ENCODE measurements around the gene PNLIPRP2. TPM values are rescaled to one million over a fixed set of nuclear protein-coding genes. Genes with fewer than 3 reads are reported as not detected.

PNLIPRP2 gene
- total RNA-seq, 2 donors from 2014 or later, result 455 to 2,069 TPM

GRCh38 chr10:116589926-116590325 is 30.8 kb upstream of the PNLIPRP2 start:
- peak in 1 of 3 donors; percentile 6 for TF ChIP-seq POLR2A (IDR thresholded peaks at IDR 0.05)
- TF ChIP-seq, protein P1, sequence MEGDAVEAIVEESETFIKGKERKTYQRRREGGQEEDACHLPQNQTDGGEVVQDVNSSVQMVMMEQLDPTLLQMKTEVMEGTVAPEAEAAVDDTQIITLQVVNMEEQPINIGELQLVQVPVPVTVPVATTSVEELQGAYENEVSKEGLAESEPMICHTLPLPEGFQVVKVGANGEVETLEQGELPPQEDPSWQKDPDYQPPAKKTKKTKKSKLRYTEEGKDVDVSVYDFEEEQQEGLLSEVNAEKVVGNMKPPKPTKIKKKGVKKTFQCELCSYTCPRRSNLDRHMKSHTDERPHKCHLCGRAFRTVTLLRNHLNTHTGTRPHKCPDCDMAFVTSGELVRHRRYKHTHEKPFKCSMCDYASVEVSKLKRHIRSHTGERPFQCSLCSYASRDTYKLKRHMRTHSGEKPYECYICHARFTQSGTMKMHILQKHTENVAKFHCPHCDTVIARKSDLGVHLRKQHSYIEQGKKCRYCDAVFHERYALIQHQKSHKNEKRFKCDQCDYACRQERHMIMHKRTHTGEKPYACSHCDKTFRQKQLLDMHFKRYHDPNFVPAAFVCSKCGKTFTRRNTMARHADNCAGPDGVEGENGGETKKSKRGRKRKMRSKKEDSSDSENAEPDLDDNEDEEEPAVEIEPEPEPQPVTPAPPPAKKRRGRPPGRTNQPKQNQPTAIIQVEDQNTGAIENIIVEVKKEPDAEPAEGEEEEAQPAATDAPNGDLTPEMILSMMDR (IDR thresholded peaks at IDR 0.05), result no peak
- peak overlapping the region; percentile 94 to 97 (median 96) for H3K27ac ChIP-seq
- no peak overlapping the region for H3K4me3 ChIP-seq
- H3K9me3 ChIP-seq, result no peaks in the 10 kb centered on the region
- no peaks in the 10 kb centered on the region for H3K27me3 ChIP-seq
- WGBS, 2 donors, result 28 to 32% methylated on average over 2 of the region's 2 CpGs
- H3K36me3 ChIP-seq (replicated peaks in 1 of 2; ENCODE audit: insufficient read depth in 1 of 2, low read depth in 2 of 2), result no peaks in the 10 kb centered on the region
- ATAC-seq (peak; percentile 72), DNase-seq (peak; percentile 76 to 94 (median 86))
- intact Hi-C loops (cut with DNase I), result no loop called here
- H3K4me1 ChIP-seq, result peaks cover 29% of the 10 kb centered on the region

DNA sequence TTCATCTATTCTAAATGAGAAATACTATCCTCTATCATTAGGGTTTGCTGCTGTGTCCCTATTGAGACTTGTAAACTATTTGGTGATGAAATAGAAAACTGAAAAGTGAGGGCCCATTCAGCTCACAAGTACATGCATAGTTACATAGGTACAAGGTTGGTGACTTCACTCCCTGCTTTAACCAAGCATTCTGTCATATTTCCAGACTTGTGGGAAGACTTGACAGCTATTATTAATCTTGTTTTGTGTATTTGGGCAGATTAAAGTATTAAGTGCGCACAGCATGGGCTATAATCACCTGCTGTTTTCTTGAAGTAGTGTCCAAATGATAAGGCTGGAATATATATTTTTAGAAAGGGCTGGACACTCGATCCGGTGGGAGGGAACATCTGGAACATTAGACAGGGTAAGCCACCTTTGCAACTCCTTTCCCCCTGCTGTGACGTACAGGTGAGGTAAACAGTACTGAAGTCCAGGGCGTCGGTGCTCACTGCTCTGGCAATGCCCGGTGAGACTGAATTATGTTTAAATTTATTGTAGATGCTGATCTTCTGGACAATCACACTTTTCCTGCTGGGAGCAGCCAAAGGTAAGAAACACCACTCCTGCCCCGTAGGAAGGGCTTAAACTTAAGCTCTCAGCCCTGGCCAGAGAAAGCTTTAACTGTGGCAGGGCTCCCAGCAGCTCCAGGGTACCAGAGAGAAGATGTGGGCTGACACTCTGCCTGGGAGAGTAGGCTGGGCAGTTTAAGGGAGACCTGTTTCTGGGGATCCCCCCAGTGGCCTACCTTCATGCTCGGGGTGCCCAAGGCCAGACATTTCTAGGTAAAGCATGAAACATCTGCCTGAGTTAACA is 29.9 kb upstream of the PNLIPRP2 start, which contains the start of gene PNLIPRP1:
PNLIPRP1 (plus strand) TSS at position 370 of the 855 bp plus-strand sequence; CDS start at position 541, 171 bp downstream.
- peak within 1 kb of the TSS; percentile 94 to 97 (median 96) for H3K27ac ChIP-seq
- peak; percentile 68 for ATAC-seq
- whole genome bisulfite sequencing, 2 donors, result 26 to 36% methylated on average over 9 of the region's 9 CpGs

DNA sequence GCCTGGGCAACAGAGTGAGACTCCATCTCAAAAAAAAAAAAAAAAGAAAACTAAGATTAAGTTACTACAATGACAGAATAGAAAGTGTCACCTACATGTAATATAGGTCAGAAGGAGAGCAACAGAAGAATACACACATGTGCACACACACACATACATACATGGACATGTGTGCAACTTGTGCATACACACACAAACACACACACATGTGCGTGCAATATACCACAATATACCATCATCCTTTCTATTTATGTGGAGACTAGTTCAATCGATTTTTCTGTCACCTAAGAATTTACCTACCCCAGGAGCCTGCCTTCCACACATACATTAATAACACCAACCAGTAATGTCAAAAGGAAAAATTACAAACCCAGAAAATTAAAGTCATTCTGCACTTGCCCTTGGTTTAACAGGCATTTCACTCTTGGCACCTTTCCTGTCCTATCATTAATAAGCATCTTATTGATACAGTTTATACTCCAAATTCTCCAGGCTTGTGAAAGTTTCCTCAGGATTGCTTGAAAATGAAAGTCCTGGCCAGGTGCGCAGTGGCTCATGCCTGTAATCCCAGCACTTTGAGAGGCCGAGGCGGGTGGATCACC is 27.5 kb upstream of the PNLIPRP2 start:
- H3K27me3 ChIP-seq, result no peaks in the 10 kb centered on the region
- TF ChIP-seq, protein P1 (IDR thresholded peaks at IDR 0.05), result no peak
- peak in 2 of 3 donors; percentile 82 for TF ChIP-seq POLR2A (IDR thresholded peaks at IDR 0.05)
- ATAC-seq, result no peak
- peak overlapping the region in 1 of 2 donors; percentile 29 for H3K4me3 ChIP-seq
- peak overlapping the region; percentile 94 to 97 (median 96) for H3K27ac ChIP-seq
- WGBS, 2 donors, result 32 to 39% methylated on average over 5 of the region's 5 CpGs
- peaks cover 50% of the 10 kb centered on the region for H3K4me1 ChIP-seq
- intact Hi-C loops (cut with DNase I), result no loop called here
- H3K9me3 ChIP-seq, result no peaks in the 10 kb centered on the region
- H3K36me3 ChIP-seq (replicated peaks in 1 of 2; ENCODE audit: insufficient read depth in 1 of 2, low read depth in 2 of 2), result peaks cover 3% of the 10 kb centered on the region in 2 donors
- peak in 1 of 4 donors; percentile 42 for DNase-seq

More for the DNA sequence above, 29.9 kb upstream of the PNLIPRP2 start, which contains the start of gene PNLIPRP1:
- peak; percentile 70 to 94 (median 92) for TF ChIP-seq POLR2A (IDR thresholded peaks at IDR 0.05)
- TF ChIP-seq, protein P1 (IDR thresholded peaks at IDR 0.05), result peak in 2 of 7 experiments; percentile 12 to 15
- Histone ChIP-seq H3K4me1 (peaks cover 38% of the 10 kb centered on the region), H3K36me3 (replicated peaks in 1 of 2; ENCODE audit: insufficient read depth in 1 of 2, low read depth in 2 of 2) (peaks cover 0 to 3% of the 10 kb centered on the region in 2 donors), H3K27me3 (no peaks in the 10 kb centered on the region), H3K4me3 (peak within 1 kb of the TSS; percentile 29 to 42), H3K9me3 (no peaks in the 10 kb centered on the region)
- intact Hi-C loops (cut with DNase I), result no loop called here
- peak; percentile 79 to 92 (median 84) for DNase-seq

DNA sequence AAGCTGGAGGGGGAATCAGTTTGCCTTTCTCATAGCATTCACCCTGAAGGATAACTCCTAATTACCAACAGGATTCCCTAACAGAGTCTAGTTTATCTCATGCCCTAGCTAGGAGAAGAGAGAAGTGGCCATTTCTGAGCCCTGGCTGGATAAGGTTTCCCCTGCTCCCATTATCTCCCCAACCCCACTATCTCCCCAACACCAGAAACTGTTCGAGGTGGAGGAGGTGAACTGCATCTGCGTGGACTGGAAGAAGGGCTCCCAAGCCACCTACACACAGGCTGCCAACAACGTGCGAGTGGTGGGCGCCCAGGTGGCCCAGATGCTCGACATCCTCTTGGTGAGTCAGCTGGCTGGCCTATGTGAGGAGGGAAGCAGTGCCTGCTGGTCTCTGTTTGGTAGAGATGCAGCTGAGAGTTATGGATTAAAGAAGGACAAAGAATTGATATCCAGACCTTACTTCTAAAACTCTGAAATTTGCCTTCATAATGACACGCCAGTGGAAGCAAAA is 26.2 kb upstream of the PNLIPRP2 start:
- peak overlapping the region; percentile 72 to 97 (median 94) for H3K27ac ChIP-seq
- no peaks in the 10 kb centered on the region for H3K27me3 ChIP-seq
- H3K4me3 ChIP-seq, result no peak overlapping the region
- WGBS, 2 donors, result 35 to 43% methylated on average over 7 of the region's 7 CpGs
- intact Hi-C loops (cut with DNase I), result no loop called here
- DNase-seq, result peak in 1 of 4 donors; percentile 56
- ATAC-seq, result no peak
- TF ChIP-seq POLR2A (IDR thresholded peaks at IDR 0.05), result peak in 2 of 3 donors; percentile 52 to 68
- TF ChIP-seq, protein P1 (IDR thresholded peaks at IDR 0.05), result no peak
- peaks cover 3% of the 10 kb centered on the region in 2 donors for H3K36me3 ChIP-seq (replicated peaks in 1 of 2; ENCODE audit: insufficient read depth in 1 of 2, low read depth in 2 of 2)
- peaks cover 48% of the 10 kb centered on the region for H3K4me1 ChIP-seq
- no peaks in the 10 kb centered on the region for H3K9me3 ChIP-seq

All from body of pancreas (tissue), 4 donors.